PC-3 (cell line): ENCODE data around the gene DTNBP1. TPM values are rescaled to one million over a fixed set of nuclear protein-coding genes. Genes with fewer than 3 reads are reported as not detected.

Experiments used
- ATAC-seq: fragments of 200-7000 bp; cut with Tn5 transposase; 2 replicates; pipeline ENCODE4 v1.9.1; 2020; ENCODE audit warnings: mild to moderate bottlenecking, moderate library complexity
- BruUV-seq: library from RNA; stranded (reverse); fragments of 400-500 nt; replicated peaks from 2 replicates; lab custom pipeline; 2021; lab: Mats Ljungman, UMichigan
- CTCF ChIA-PET: fragments of 300-600 bp; sonication (Branson Sonifier 250); formaldehyde crosslinking; loops from one replicate; lab custom pipeline; 2022; ENCODE audit warnings: antibody characterized with exemption; lab: Charles Lee
- POLR2A ChIA-PET: fragments of 300-600 bp; sonication (Branson Sonifier 250); formaldehyde crosslinking; loops from one replicate; lab custom pipeline; 2022; ENCODE audit warnings: antibody characterized with exemption; ENCODE audit not compliant: unreplicated experiment; lab: Charles Lee
- DNase-seq: peaks from one replicate; pipeline ENCODE4 v3.0.0-alpha.2; 2015
- H2AFZ ChIP-seq: fragments of 300-600 bp; sonication (generic); 2 replicates; pipeline ENCODE4 v1.6.0; 2016; ENCODE audit warnings: antibody characterized with exemption, low read length
- H3F3A ChIP-seq: fragments of 300-600 bp; sonication (generic); one replicate; pipeline ENCODE4 v1.6.0; 2017; ENCODE audit warnings: antibody characterized with exemption, low read length, control low read depth, mild to moderate bottlenecking; ENCODE audit not compliant: unreplicated experiment
- H3K27ac ChIP-seq: fragments of 300-600 bp; sonication (generic); 2 replicates; pipeline ENCODE4 v1.5.1; 2016; ENCODE audit warnings: mild to moderate bottlenecking, low read length
- H3K27me3 ChIP-seq: fragments of 300-600 bp; sonication (generic); 2 replicates; pipeline ENCODE4 v1.6.1; 2016; ENCODE audit warnings: low read length, mixed read lengths
- H3K36me3 ChIP-seq: fragments of 300-600 bp; sonication (generic); 2 replicates; pipeline ENCODE4 v1.6.1; 2016; ENCODE audit warnings: low read depth, mixed run types, low read length, mixed read lengths
- H3K4me1 ChIP-seq: fragments of 300-600 bp; sonication (generic); 2 replicates; pipeline ENCODE4 v1.5.1; 2016; ENCODE audit warnings: low read length; ENCODE audit not compliant: insufficient read depth
- H3K4me2 ChIP-seq: fragments of 300-600 bp; sonication (generic); 2 replicates; pipeline ENCODE4 v1.6.0; 2016; ENCODE audit warnings: low read length
- H3K4me3 ChIP-seq: fragments of 300-600 bp; sonication (generic); 2 replicates; pipeline ENCODE4 v1.5.1; 2016; ENCODE audit warnings: mild to moderate bottlenecking, low read length, mixed read lengths
- H3K79me2 ChIP-seq: fragments of 300-600 bp; sonication (generic); 2 replicates; pipeline ENCODE4 v1.6.1; 2017; ENCODE audit warnings: low read length, mixed read lengths
- H3K9ac ChIP-seq: fragments of 300-600 bp; sonication (generic); 2 replicates; pipeline ENCODE4 v1.6.0; 2016; ENCODE audit warnings: mild to moderate bottlenecking, low read length
- H3K9me2 ChIP-seq: fragments of 300-600 bp; sonication (generic); replicated peaks from 2 replicates; pipeline ENCODE4 v1.6.1; 2016; ENCODE audit warnings: mixed run types, low read length, mixed read lengths
- H3K9me3 ChIP-seq: fragments of 300-600 bp; sonication (generic); 2 replicates; pipeline ENCODE4 v1.6.1; 2016; ENCODE audit warnings: low read length, mixed read lengths
- H4K20me1 ChIP-seq: fragments of 300-600 bp; sonication (generic); 2 replicates; pipeline ENCODE4 v1.6.1; 2016; ENCODE audit warnings: low read length, mixed read lengths
- EZH2 ChIP-seq: fragments of 300-600 bp; sonication (generic); IDR thresholded peaks from one replicate; pipeline ENCODE4 v1.6.1; 2017; ENCODE audit warnings: antibody characterized with exemption, mild to moderate bottlenecking, low read length; ENCODE audit not compliant: unreplicated experiment
- EZH2phosphoT487 ChIP-seq: fragments of 300-600 bp; sonication (generic); IDR thresholded peaks from 2 replicates; pipeline ENCODE4 v1.6.1; 2018; ENCODE audit warnings: mild to moderate bottlenecking, antibody characterized with exemption, low read length, borderline replicate concordance
- intact Hi-C: fragments of 100-400 bp; cut with micrococcal nuclease; formaldehyde crosslinking; loops from 2 replicates; pipeline ENCODE4 v1.9.0; 2023
- total RNA-seq: library from RNA; depleted of rRNA; stranded (reverse); fragments of >200 nt; gene quantifications from 2 replicates; pipeline ENCODE4 v1.2.3, GENCODE V29; 2014
- TF ChIP-seq, protein P1 (sequence below): fragments of 300-600 bp; sonication (generic); conservative IDR thresholded peaks from 2 replicates; pipeline ENCODE4 v1.5.1; 2017; ENCODE audit warnings: antibody characterized with exemption, low read depth, mild to moderate bottlenecking, low read length

The DTNBP1 gene
- total RNA-seq, 1 experiment from 2014 or later, result 7.9 TPM

DNA sequence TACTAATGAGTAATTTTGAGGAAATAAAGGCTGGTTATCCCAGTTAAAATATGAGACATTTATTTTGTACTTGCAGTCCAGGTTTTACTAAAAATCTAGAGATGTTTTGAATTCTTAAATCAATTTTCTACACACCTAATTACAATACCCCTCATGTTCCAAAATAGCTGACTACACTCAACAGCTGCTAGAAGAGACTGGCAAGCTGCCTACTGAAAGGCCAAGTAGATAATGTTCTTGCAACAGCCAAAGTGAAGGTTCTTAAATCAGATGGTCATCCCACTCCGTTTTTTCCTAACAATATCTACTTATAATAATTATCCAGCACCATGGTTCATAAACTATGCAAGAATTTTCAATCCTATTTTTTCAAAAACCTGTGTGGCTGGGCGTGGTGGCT, 69.0 kb downstream of the DTNBP1 start:
- ATAC-seq (no peak), DNase-seq (no peak)
- Histone ChIP-seq H3K27me3 (no peaks in the 10 kb centered on the region), H3K9me3 (no peaks in the 10 kb centered on the region), H3K4me2 (no peak overlapping the region), H3K4me3 (no peak overlapping the region), H3K27ac (no peak overlapping the region), H2AFZ (no peak overlapping the region), H3K4me1 (no peaks in the 10 kb centered on the region), H3K36me3 (no peaks in the 10 kb centered on the region), H3K9me2 (no peaks in the 10 kb centered on the region), H3K79me2 (no peaks in the 10 kb centered on the region), H3K9ac (no peak overlapping the region), H4K20me1 (no peaks in the 10 kb centered on the region), H3F3A (no peaks in the 10 kb centered on the region)
- ChIA-PET POLR2A (no interaction called here), CTCF (no interaction called here)
- no TSS peak for BruUV-seq
- intact Hi-C loops, result no loop called here
- TF ChIP-seq EZH2phosphoT487 (no peak), EZH2 (no peak)
- TF ChIP-seq, protein P1, sequence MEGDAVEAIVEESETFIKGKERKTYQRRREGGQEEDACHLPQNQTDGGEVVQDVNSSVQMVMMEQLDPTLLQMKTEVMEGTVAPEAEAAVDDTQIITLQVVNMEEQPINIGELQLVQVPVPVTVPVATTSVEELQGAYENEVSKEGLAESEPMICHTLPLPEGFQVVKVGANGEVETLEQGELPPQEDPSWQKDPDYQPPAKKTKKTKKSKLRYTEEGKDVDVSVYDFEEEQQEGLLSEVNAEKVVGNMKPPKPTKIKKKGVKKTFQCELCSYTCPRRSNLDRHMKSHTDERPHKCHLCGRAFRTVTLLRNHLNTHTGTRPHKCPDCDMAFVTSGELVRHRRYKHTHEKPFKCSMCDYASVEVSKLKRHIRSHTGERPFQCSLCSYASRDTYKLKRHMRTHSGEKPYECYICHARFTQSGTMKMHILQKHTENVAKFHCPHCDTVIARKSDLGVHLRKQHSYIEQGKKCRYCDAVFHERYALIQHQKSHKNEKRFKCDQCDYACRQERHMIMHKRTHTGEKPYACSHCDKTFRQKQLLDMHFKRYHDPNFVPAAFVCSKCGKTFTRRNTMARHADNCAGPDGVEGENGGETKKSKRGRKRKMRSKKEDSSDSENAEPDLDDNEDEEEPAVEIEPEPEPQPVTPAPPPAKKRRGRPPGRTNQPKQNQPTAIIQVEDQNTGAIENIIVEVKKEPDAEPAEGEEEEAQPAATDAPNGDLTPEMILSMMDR, result no peak

- DNase-seq, result no peak
- Histone ChIP-seq H3K4me1 (no peaks in the 10 kb centered on the region), H3K79me2 (no peaks in the 10 kb centered on the region), H4K20me1 (no peaks in the 10 kb centered on the region), H3F3A (no peaks in the 10 kb centered on the region), H3K4me2 (no peak overlapping the region), H3K9me3 (no peaks in the 10 kb centered on the region), H3K27me3 (no peaks in the 10 kb centered on the region), H3K27ac (no peak overlapping the region), H3K4me3 (no peak overlapping the region), H3K9me2 (no peaks in the 10 kb centered on the region), H2AFZ (no peak overlapping the region), H3K9ac (no peak overlapping the region), H3K36me3 (no peaks in the 10 kb centered on the region)
- TF ChIP-seq, protein P1, result no peak
- no peak for TF ChIP-seq EZH2phosphoT487
- TF ChIP-seq EZH2, result no peak
- CTCF ChIA-PET, result no interaction called here
- intact Hi-C loops, result no loop called here
- POLR2A ChIA-PET, result no interaction called here
- ATAC-seq, result no peak
- no TSS peak for BruUV-seq
Observed at GRCh38 chr6:15592610-15593009, 70.2 kb downstream of the DTNBP1 start.

DNA sequence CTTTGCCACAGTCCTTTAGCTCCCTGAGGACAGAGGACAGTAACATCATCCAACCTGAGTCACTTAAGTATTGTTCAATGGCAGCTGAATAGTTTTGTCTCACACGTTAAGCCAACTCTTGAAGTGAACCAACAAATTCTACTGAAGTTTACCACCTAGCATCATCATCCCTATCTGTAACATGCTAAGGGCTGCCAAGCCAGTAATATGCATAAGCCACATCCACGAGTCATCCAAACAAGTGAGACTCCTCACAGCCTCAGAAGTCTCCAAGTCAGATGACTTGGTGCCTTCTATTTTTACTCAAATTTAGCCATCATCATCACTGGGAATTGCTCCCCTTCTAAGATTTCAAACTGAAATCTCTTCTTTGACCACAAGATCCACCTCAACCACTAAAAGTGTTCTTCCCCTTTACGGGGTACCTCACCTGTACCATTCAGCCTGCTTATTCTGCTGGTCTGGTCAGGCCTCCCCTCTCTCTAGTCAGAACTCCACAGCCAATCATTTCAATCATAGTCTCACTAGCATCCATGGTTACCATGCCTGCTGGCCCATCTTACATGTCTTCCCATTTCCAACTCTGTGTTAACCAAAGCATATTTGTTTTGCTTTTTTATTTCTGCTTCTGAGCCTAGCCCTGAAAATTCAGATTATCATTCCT, 73.7 kb downstream of the DTNBP1 start:
- no peaks in the 10 kb centered on the region for H3F3A ChIP-seq
- H3K4me1 ChIP-seq, result no peaks in the 10 kb centered on the region
- H3K4me3 ChIP-seq, result no peak overlapping the region
- H3K36me3 ChIP-seq, result no peaks in the 10 kb centered on the region
- no peaks in the 10 kb centered on the region for H3K9me2 ChIP-seq
- no peak overlapping the region for H3K4me2 ChIP-seq
- BruUV-seq, result no TSS peak
- no peak overlapping the region for H2AFZ ChIP-seq
- peak; percentile 53 for DNase-seq
- no peaks in the 10 kb centered on the region for H3K9me3 ChIP-seq
- H3K79me2 ChIP-seq, result no peaks in the 10 kb centered on the region
- no peak overlapping the region for H3K27ac ChIP-seq
- ChIA-PET CTCF (no interaction called here), POLR2A (no interaction called here)
- TF ChIP-seq, protein P1, result no peak
- TF ChIP-seq EZH2phosphoT487 (no peak), EZH2 (no peak)
- no peaks in the 10 kb centered on the region for H4K20me1 ChIP-seq
- no peak overlapping the region for H3K9ac ChIP-seq
- no peaks in the 10 kb centered on the region for H3K27me3 ChIP-seq
- peak; percentile 72 for ATAC-seq
- intact Hi-C loops, result no loop called here
